ENCODE data around the gene THBS2.
"Not testable (repeated sequence)": the region's sequence is repeated elsewhere in the genome, so short reads cannot be mapped to it uniquely, and the experiment has no call there.

THBS2 gene

GRCh38 chr6:169271158-169271876 lies 17.7 kb upstream of the THBS2 start:
- no peak for DNase-seq

DNA sequence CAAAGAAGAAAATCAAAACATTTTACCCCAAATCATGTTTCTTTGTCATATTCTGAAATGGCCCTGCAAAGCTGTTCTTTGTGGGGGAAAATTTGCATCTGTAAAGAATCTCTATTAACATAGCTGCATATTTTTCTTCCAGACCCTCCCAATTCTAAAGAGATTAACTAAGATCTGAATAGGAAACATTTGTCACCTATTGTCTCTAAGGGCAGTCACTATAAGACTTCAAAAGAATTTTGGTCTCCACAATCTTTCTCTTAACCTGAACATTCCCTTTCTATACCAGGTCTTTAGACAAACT lies 16.4 kb upstream of the THBS2 start:
- not testable (repeated sequence) for DNase-seq

- no peak for DNase-seq
Measured at GRCh38 chr6:169269180-169270076, 15.8 kb upstream of the THBS2 start.

GRCh38 chr6:169268276-169268675 lies 14.6 kb upstream of the THBS2 start:
- no peak for DNase-seq

GRCh38 chr6:169266746-169267591 lies 13.3 kb upstream of the THBS2 start:
- no peak for DNase-seq

DNA sequence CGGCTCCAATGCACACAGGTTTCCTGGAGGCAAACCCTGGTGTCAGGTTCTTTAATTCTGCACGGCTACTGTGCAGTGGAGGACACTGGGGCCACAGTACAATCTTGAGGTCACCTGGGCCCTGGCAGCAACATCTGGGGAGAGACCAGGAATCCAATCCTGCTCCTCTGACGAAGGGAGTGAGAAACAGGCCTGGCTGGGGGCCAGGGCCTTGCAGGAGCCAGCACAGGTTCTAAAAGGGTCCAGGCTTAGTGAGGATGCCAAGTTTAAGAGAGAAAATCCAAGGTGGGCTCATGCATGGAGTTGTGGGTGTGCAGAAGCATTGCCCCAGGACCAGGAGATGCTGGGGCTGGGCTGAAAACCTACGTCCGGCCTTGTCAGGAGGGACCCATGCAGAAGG lies 12.6 kb upstream of the THBS2 start:
- DNase-seq = no peak

DNA sequence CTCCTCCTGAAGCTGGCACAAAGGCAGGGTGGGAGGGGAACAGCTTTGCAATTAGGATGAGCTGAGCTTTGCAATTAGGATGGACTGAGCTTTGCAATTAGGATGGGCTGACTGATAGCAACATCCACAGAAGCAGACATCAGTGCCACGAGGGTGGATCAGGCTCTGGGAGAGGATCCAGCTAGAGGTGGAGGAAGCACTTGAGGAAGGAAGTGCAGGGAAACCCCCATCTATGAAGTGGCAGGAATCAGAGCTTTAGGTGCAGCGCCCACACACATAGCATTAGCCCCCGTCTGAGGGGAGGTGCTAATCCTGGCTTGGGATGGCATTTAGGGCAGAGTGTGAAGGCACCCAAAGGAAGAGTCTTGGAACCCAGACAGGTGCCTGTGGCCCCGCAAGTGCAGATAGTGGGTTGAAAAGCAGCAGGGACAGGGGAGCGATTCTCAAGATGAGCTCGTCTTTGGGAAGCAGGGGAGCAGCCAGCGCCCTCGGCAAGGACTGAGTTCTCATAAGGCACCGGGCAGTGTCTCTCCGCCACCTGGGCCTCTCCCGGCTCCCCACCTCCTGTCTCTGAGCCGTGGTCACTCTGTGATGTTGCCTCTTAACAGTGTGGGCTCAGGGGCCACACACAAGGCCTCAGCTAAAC lies 12.0 kb upstream of the THBS2 start:
- DNase-seq = no peak

GRCh38 chr6:169263836-169264608 lies 10.4 kb upstream of the THBS2 start:
- DNase-seq = no peak

DNA sequence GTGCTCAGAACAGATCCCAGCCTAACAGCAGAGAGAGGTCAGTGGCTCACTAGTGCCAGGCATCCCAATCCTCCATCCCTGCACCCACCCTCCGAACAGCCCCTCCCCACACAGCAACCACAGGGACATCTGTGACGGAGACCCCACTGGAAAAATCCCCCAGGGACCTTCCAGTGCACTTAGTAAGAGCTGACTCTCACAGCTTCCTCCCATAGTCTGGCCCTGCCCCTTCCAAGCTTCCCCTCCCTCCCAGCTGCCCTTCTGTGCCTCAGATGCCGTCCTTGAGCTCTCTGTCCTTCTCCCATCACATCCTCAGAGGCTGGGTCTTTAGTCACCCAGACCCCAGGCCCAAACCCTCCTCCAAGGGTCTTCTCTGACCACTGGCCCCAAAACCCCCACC lies 9.7 kb upstream of the THBS2 start:
- no peak for DNase-seq

- DNase-seq = not testable (repeated sequence)
Measured at GRCh38 chr6:169262602-169263001, 9.0 kb upstream of the THBS2 start.

GRCh38 chr6:169256518-169256917 lies 2.9 kb upstream of the THBS2 start:
- DNase-seq = no peak

DNA sequence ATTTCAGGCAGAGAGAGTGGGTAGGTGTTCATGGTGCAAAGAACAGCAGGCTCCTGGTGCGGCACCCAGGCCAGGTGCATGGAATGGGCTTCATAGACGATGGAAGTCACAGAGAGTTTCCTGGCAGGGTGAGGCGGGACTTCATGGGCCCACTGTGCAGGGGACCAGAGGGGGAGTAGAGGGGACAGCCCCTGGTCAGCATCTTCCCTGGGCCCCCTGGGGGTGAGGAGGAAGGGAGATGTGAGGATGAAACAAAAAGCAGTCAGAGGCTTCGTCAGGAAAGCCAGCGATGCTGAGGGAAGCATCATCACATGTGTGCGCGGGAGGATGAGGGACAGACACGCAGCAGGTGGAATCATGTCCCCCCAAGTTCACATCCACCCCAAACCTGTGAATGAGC lies 2.4 kb upstream of the THBS2 start:
- DNase-seq = no peak

DNA sequence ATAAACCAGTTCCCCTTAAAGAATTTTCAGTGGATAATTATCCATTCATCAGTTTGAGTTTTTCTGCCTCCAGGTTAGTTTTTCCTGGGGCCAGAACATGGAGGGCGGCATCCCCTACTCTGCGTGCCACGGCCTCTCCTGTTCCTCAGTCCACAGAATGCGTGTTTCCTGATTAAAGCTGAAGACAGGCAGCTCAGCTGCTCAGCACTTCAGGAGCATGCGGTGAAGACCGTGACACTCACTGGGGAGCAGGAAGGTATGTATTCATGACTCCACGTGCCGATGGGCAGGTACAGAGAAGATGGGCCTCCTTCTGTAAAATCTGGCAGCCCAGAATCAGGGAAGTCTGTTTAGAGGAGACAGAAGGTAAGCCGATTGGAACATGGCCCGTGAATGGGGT lies 2.0 kb upstream of the THBS2 start:
- DNase-seq = no peak

- DNase-seq = no peak
Measured at GRCh38 chr6:169254456-169255316, 1.0 kb upstream of the THBS2 start.

GRCh38 chr6:169252505-169253189 lies 999 bp downstream of the THBS2 start:
- no peak for DNase-seq

GRCh38 chr6:169251822-169252504 lies 1.7 kb downstream of the THBS2 start:
- no peak for DNase-seq

DNA sequence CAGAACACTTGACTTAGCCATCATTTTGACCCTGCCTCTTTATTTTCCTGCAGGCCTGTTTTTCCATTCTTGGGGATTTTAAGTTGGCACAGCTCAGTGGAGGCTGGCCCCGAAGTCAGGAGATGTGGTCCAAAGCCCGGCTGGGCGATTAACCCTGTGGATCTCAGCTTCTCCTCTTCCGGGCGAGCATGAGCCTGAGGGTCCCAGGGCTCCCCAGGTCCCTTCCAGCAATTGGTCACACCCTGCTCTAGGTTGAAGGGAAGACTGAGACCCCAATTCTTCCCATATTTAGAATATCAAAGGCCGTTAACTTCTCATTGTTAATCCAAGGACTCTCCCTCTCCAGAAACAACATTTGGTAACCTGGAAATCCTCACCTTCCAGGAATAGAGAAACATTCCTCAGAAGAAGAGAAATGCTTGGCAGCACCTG lies 2.3 kb downstream of the THBS2 start:
- DNase-seq = no peak

DNA sequence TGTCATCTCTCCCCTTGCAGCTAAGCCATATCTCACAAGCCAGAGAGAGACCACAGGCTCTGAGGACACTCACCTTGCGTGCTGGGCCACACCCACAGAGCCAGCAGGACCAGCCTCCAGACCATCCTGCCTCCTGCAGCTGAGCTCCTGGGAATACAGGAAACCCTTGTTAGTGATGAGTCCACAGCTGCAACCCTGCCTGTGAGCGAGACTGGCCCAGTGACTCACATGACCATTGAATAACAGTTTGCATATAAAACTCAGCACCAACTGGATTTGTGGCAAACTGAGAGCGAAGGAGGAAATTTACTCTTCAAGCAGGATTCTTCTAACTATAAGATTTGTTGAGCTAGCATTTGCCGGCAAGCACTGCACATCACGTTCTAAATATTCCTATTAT lies 3.0 kb downstream of the THBS2 start:
- DNase-seq = no peak

- no peak for DNase-seq
Measured at GRCh38 chr6:169249057-169249456, 4.6 kb downstream of the THBS2 start.

DNA sequence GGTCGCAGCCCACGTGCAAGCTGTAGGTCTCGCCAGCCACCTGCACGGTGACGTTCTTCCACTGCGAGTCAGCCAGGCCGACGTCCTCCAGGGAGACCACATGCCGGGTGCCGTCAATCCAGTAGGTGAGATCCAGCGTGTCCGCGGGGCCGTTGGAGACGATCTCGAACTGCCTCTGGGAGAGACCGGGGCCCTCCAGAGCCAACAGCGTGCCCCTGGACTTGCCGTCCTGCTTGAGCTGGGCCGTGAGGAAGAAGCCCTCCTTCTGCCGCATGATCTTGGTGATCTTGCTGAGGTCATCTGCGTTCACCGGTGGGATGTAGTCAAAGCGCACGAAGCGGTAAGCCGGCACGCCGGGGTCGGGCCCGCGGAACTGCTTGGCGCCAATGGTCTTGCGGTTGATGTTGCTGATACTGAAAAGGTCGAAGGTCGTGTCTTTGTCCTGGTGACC lies 5.1 kb downstream of the THBS2 start:
- DNase-seq = no peak
